VCaP (cell line): ENCODE measurements around the gene RIN3.
A peak's percentile ranks its signal among the peaks of the same experiment; 100 is the strongest.

ENCODE experiments used
- H3K27ac ChIP-seq: fragments of 450-650 bp; 2 replicates; pipeline ENCODE4 v1.5.1; 2017
- CTCF ChIP-seq: fragments of 450-650 bp; conservative IDR thresholded peaks from 2 replicates; pipeline ENCODE4 v1.5.1; 2017; ENCODE audit warnings: mild to moderate bottlenecking, moderate library complexity

Gene RIN3

GRCh38 chr14:92684801-92685560 lies 171.4 kb downstream of the RIN3 start:
- no peak overlapping the region for H3K27ac ChIP-seq
- TF ChIP-seq CTCF, result no peak

GRCh38 chr14:92685784-92686355 lies 172.3 kb downstream of the RIN3 start:
- no peak overlapping the region for H3K27ac ChIP-seq
- TF ChIP-seq CTCF, result no peak

- peak overlapping the region; percentile 52; the same call in 1 of the 2 replicates for H3K27ac ChIP-seq
- TF ChIP-seq CTCF, result no peak
These were observed 172.9 kb downstream of the RIN3 start for GRCh38 chr14:92686411-92686899.

GRCh38 chr14:92686900-92687427 lies 173.4 kb downstream of the RIN3 start:
- peak overlapping the region; percentile 52; the same call in 1 of the 2 replicates for H3K27ac ChIP-seq
- peak; percentile 98 for TF ChIP-seq CTCF

GRCh38 chr14:92687681-92688433 lies 174.3 kb downstream of the RIN3 start:
- no peak for TF ChIP-seq CTCF
- H3K27ac ChIP-seq, result no peak overlapping the region

- no peak for TF ChIP-seq CTCF
- no peak overlapping the region for H3K27ac ChIP-seq
These were observed 175.1 kb downstream of the RIN3 start for GRCh38 chr14:92688434-92689375.
